SK-N-MC (cell line): ENCODE results near the gene NLRC3.

Experiments used
- EZH2 ChIP-seq: fragments of 200-600 bp; sonication (generic); IDR thresholded peaks from one replicate; pipeline ENCODE4 v1.6.1; 2017; ENCODE audit warnings: antibody characterized with exemption
- POLR2AphosphoS5 ChIP-seq: IDR thresholded peaks from 2 replicates; pipeline ENCODE4 v1.6.1; 2012; ENCODE audit warnings: mild to moderate bottlenecking, low read depth, low read length, borderline replicate concordance

DNA sequence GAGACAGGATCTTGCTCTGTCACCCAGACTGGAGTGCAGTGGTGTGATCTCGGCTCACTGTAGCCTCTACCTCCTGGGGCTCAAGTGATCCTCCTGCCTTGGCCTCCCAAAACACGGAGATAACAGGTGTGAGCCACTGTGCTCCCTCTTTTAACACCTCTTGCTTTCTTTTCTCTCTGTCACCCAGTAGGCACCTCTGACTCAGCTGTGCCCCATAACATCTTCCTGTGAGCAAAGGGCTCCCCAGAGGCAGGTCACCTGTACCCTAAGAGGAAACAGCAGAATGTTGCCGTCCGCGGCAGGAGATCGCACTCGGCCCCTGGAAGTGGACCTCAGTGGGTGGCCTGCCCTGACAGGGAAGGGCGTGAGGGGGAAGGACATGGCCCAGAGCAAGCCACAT is 918 bp upstream of the NLRC3 start:
- TF ChIP-seq EZH2 (no peak), POLR2AphosphoS5 (no peak)
